HepG2 (cell line): ENCODE results near the gene PANK3. TPM values are rescaled to one million over a fixed set of nuclear protein-coding genes. Genes with fewer than 3 reads are reported as not detected.

Experiments used
- AHDC1 ChIP-seq: sonication (generic); formaldehyde crosslinking; IDR thresholded peaks from 2 replicates; pipeline ENCODE4 v1.5.1; 2020; ENCODE audit warnings: mild to moderate bottlenecking, missing genetic modification reagents, borderline replicate concordance
- CEBPB ChIP-seq: IDR thresholded peaks from 2 replicates; pipeline ENCODE4 v1.6.1; 2011; ENCODE audit warnings: low read depth, low read length, improper control_type of control experiment, borderline replicate concordance
- CEBPG ChIP-seq: IDR thresholded peaks from 2 replicates; pipeline ENCODE4 v1.6.1; 2016
- CREB1 ChIP-seq, 2 experiments: fragments of 450-650 bp in 1 of 2; IDR thresholded peaks; 2 replicates each; pipeline ENCODE4 v1.6.1; 2016 to 2017; ENCODE audit warnings: control low read depth in 1 of 2, mild to moderate bottlenecking in 1 of 2, missing compliant biosample characterization in 1 of 2, missing genetic modification characterization in 1 of 2
- DRAP1 ChIP-seq: IDR thresholded peaks from 2 replicates; pipeline ENCODE4 v1.6.1; 2016; ENCODE audit warnings: missing genetic modification reagents, missing compliant biosample characterization
- IRF9 ChIP-seq: sonication (generic); formaldehyde crosslinking; IDR thresholded peaks from 2 replicates; pipeline ENCODE4 v1.8.0; 2022; ENCODE audit warnings: missing genetic modification reagents, mild to moderate bottlenecking, borderline replicate concordance
- NCOA2 ChIP-seq: sonication (generic); formaldehyde crosslinking; IDR thresholded peaks from 2 replicates; pipeline ENCODE4 v1.8.0; 2022; ENCODE audit warnings: inconsistent platforms
- NONO ChIP-seq, 2 experiments: fragments of 450-650 bp in 1 of 2; sonication (generic) in 1 of 2; formaldehyde crosslinking in 1 of 2; IDR thresholded peaks in 1 of 2; conservative IDR thresholded peaks in 1 of 2; 2 replicates each; pipeline versions ENCODE4 v1.6.1 to v1.8.0; 2017 to 2022; ENCODE audit warnings: mild to moderate bottlenecking in 1 of 2, missing genetic modification reagents in 1 of 2, moderate library complexity in 1 of 2
- NR2F6 ChIP-seq, 2 experiments: IDR thresholded peaks; 2 replicates each; pipeline ENCODE4 v1.6.1; 2016; ENCODE audit warnings: antibody characterized with exemption in 1 of 2, mild to moderate bottlenecking in 1 of 2
- PAXIP1 ChIP-seq: sonication (generic); formaldehyde crosslinking; conservative IDR thresholded peaks from 2 replicates; pipeline ENCODE4 v1.4.0; 2020; ENCODE audit warnings: mild to moderate bottlenecking, missing genetic modification reagents, moderate library complexity
- PHF5A ChIP-seq: IDR thresholded peaks from one replicate; pipeline ENCODE4 v1.6.1; 2018; ENCODE audit warnings: low read depth, missing genetic modification reagents; ENCODE audit not compliant: unreplicated experiment
- PITX1 ChIP-seq: sonication (generic); formaldehyde crosslinking; IDR thresholded peaks from 2 replicates; pipeline ENCODE4 v1.5.1; 2020; ENCODE audit warnings: mild to moderate bottlenecking, missing genetic modification reagents
- POGZ ChIP-seq: sonication (generic); formaldehyde crosslinking; IDR thresholded peaks from 2 replicates; pipeline ENCODE4 v1.4.0; 2020; ENCODE audit warnings: mild to moderate bottlenecking, missing genetic modification reagents
- RBM39 ChIP-seq: fragments of 200-400 bp; formaldehyde crosslinking; IDR thresholded peaks from one replicate; pipeline ENCODE4 v1.6.1; 2018; ENCODE audit warnings: antibody characterized with exemption, mild to moderate bottlenecking, low read depth, low read length; ENCODE audit not compliant: poor library complexity, severe bottlenecking
- ZFP90 ChIP-seq: sonication (generic); formaldehyde crosslinking; IDR thresholded peaks from 2 replicates; pipeline ENCODE4 v1.8.0; 2022; ENCODE audit warnings: missing genetic modification reagents, mild to moderate bottlenecking, inconsistent platforms, borderline replicate concordance
- ZMYM4 ChIP-seq: sonication (generic); formaldehyde crosslinking; IDR thresholded peaks from 2 replicates; pipeline ENCODE4 v1.8.1; 2023; ENCODE audit warnings: mild to moderate bottlenecking, missing genetic modification reagents
- ZNF205 ChIP-seq: IDR thresholded peaks from 2 replicates; pipeline ENCODE4 v1.6.1; 2018; ENCODE audit warnings: missing biosample characterization, missing genetic modification reagents
- ZNF605 ChIP-seq: sonication (generic); formaldehyde crosslinking; IDR thresholded peaks from 2 replicates; pipeline ENCODE4 v1.8.0; 2022; ENCODE audit warnings: mild to moderate bottlenecking, missing genetic modification reagents
- ZNF780A ChIP-seq: sonication (generic); formaldehyde crosslinking; IDR thresholded peaks from 2 replicates; pipeline ENCODE4 v1.8.0; 2022; ENCODE audit warnings: mild to moderate bottlenecking, missing genetic modification reagents, moderate library complexity
- ZNF878 ChIP-seq: sonication (generic); formaldehyde crosslinking; IDR thresholded peaks from 2 replicates; pipeline ENCODE4 v1.8.1; 2023; ENCODE audit warnings: mild to moderate bottlenecking, missing genetic modification reagents, moderate library complexity
- polyA plus RNA-seq, 8 experiments: library from polyadenylated mRNA; depleted of rRNA in 3 of 8; stranded (reverse) in 7 of 8; unstranded in 1 of 8; fragments of >200 nt; fragmentation: Illumina TruSeq in 4 of 8; extraction: Trizol in 4 of 8; gene quantifications; 2 replicates each; pipeline versions ENCODE4 v1.2.1 to v1.2.3, GENCODE V29; 2011 to 2016; ENCODE audit warnings: low read depth in 4 of 8, missing spikeins in 1 of 8, mixed read lengths in 1 of 8; ENCODE audit not compliant: insufficient read depth in 1 of 8
- total RNA-seq, 5 experiments: library from RNA; depleted of rRNA; stranded (reverse); fragments of >200 nt; fragmentation: Illumina TruSeq; extraction: Trizol; gene quantifications; 2 replicates each; pipeline ENCODE4 v1.2.3, GENCODE V29; 2016; ENCODE audit warnings: low read depth in 1 of 5

Gene PANK3
- total and polyA plus RNA-seq, 2 of the 13 experiments (the other 11 are each of a cell fraction or from before 2014, with no cell fraction given): 26.9 to 69.5 TPM

- TF ChIP-seq PAXIP1 (CRISPR knock-in tag): peak; percentile 89
- TF ChIP-seq ZMYM4 (CRISPR knock-in tag): peak; percentile 89
- no peak for TF ChIP-seq RBM39
- TF ChIP-seq NONO (IDR thresholded peaks at IDR 0.05): no peak
- TF ChIP-seq NONO (CRISPR knock-in tag; conservative IDR thresholded peaks at IDR 0.05): no peak
- TF ChIP-seq NR2F6 (IDR thresholded peaks at IDR 0.05): peak; percentile 88
- TF ChIP-seq NR2F6 (CRISPR knock-in tag; IDR thresholded peaks at IDR 0.05): peak; percentile 92
- TF ChIP-seq DRAP1 (CRISPR knock-in tag): no peak
- TF ChIP-seq CEBPB: peak; percentile 28; the same call in 1 of the 2 replicates
- TF ChIP-seq IRF9 (CRISPR knock-in tag): no peak
- TF ChIP-seq ZNF780A (CRISPR knock-in tag): no peak
- peak; percentile 60 for TF ChIP-seq CEBPG (CRISPR knock-in tag)
- peak; percentile 63; the same call in 1 of the 2 replicates for TF ChIP-seq AHDC1 (CRISPR knock-in tag)
- TF ChIP-seq ZNF205 (CRISPR knock-in tag): no peak
- TF ChIP-seq NCOA2 (CRISPR knock-in tag): peak; percentile 79
- no peak for TF ChIP-seq PHF5A (CRISPR knock-in tag)
- 0 out of 2 replicates have a peak, but pooled peaks have one; percentile 52 for TF ChIP-seq ZFP90 (CRISPR knock-in tag)
- no peak for TF ChIP-seq CREB1 (IDR thresholded peaks at IDR 0.05)
- TF ChIP-seq CREB1 (CRISPR knock-in tag; IDR thresholded peaks at IDR 0.05): no peak
- no peak for TF ChIP-seq ZNF605 (CRISPR knock-in tag)
- peak; percentile 68; the same call in 1 of the 2 replicates for TF ChIP-seq ZNF878 (CRISPR knock-in tag)
- peak; percentile 74; the same call in 1 of the 2 replicates for TF ChIP-seq PITX1 (CRISPR knock-in tag)
- peak; percentile 76 for TF ChIP-seq POGZ
Observed at GRCh38 chr5:168600409-168600808, 21.2 kb upstream of the PANK3 start (continued).
